GM18858 (cell line): ENCODE data around the gene IQCC.
A peak's percentile ranks its signal among the peaks of the same experiment; 100 is the strongest.

Experiments
- ATAC-seq: cut with Tn5 transposase; IDR thresholded peaks from one replicate; pipeline ENCODE4 v1.9.1; 2021; ENCODE audit not compliant: unreplicated experiment

Gene IQCC

GRCh38 chr1:32221980-32222755 is 16.7 kb downstream of the IQCC start, which contains the start of the genes EIF3I and TMEM234:
EIF3I (plus strand) TSS chr1:32222407; CDS start chr1:32222442, 35 bp downstream.
TMEM234 (minus strand) TSS chr1:32222353; CDS start chr1:32222322, 31 bp downstream.
- ATAC-seq: no peak

- no peak for ATAC-seq
Observed at GRCh38 chr1:32223683-32224082, 18.2 kb downstream of the IQCC start.

- ATAC-seq: no peak
Observed at GRCh38 chr1:32224285-32224684, 18.8 kb downstream of the IQCC start.

- no peak for ATAC-seq
Observed at GRCh38 chr1:32228771-32229170, 23.3 kb downstream of the IQCC start.

- ATAC-seq: no peak
Observed at GRCh38 chr1:32231843-32232432, 26.5 kb downstream of the IQCC start.

- no peak for ATAC-seq
Observed at GRCh38 chr1:32232558-32233304, 27.3 kb downstream of the IQCC start.

GRCh38 chr1:32234792-32235191 is 29.3 kb downstream of the IQCC start:
- ATAC-seq: no peak

GRCh38 chr1:32239337-32239736 is 33.9 kb downstream of the IQCC start:
- ATAC-seq: no peak

- ATAC-seq: no peak
Observed at GRCh38 chr1:32239790-32240139, 34.3 kb downstream of the IQCC start.

- no peak for ATAC-seq
Observed at GRCh38 chr1:32240140-32240951, 34.9 kb downstream of the IQCC start.

- no peak for ATAC-seq
Observed at GRCh38 chr1:32241001-32241763, 35.7 kb downstream of the IQCC start.

- ATAC-seq: no peak
Observed at GRCh38 chr1:32242341-32242851, 36.9 kb downstream of the IQCC start.

- no peak for ATAC-seq
Observed at GRCh38 chr1:32246888-32247273, 41.4 kb downstream of the IQCC start, which contains the start of gene FAM167B. FAM167B (plus strand) TSS chr1:32247222; CDS start chr1:32247422, 200 bp downstream.

- ATAC-seq: no peak
Observed at GRCh38 chr1:32247452-32247851, 42.0 kb downstream of the IQCC start.

GRCh38 chr1:32247983-32248889 is 42.8 kb downstream of the IQCC start:
- ATAC-seq: no peak

GRCh38 chr1:32249831-32250525 is 44.5 kb downstream of the IQCC start:
- ATAC-seq: peak; percentile 41

GRCh38 chr1:32250893-32251716 is 45.6 kb downstream of the IQCC start, which contains the start of gene LCK:
LCK (plus strand) TSS chr1:32251265; CDS start chr1:32274330, 23,065 bp downstream.
- ATAC-seq: no peak
